HG03460 (cell line): Measurements from ENCODE around the gene FHIP2A.
"Not testable (repeated sequence)": the region's sequence is repeated elsewhere in the genome, so short reads cannot be mapped to it uniquely, and the experiment has no call there.

Experiments used
- ATAC-seq: cut with Tn5 transposase; IDR thresholded peaks from one replicate; pipeline ENCODE4 v1.9.1; 2021; ENCODE audit not compliant: unreplicated experiment

FHIP2A gene

DNA sequence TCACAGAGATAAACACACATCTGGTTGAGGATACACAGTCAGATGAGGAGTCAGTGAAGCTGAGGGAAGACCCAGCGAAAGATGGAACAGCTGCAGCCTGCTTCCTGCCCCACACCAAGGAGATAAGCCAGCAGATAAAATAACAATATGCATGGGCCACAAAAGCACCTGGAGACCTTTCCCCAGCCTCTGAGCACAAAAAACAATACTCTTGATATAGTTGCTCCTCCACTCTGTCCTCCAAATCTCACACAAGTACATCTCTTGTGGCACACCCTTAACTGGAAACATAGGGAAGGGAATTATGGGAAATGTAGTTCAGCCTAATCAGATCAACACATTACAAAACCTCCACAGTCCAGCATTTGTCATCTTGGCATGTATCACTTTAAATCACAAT is 9.7 kb upstream of the FHIP2A start:
- no peak for ATAC-seq

DNA sequence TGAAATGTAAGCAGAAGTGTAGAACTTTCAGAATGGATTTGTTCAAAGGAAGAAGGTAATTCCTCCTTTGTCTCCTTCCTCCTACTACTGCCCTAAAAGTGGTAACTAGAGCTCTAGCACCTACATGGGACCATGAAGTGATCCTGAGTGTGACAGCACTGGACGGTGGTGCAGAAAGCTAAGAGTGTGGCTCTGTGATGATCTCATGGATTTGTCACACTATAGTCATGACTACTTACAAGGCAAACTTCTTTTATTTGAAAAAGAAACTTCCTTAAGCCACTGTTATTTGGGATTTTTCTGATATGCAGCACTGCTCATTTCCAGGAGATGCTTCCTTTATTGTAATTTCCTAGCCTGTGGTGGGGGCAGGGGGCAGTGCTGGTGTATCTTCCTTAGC is 5.8 kb upstream of the FHIP2A start:
- ATAC-seq = no peak

DNA sequence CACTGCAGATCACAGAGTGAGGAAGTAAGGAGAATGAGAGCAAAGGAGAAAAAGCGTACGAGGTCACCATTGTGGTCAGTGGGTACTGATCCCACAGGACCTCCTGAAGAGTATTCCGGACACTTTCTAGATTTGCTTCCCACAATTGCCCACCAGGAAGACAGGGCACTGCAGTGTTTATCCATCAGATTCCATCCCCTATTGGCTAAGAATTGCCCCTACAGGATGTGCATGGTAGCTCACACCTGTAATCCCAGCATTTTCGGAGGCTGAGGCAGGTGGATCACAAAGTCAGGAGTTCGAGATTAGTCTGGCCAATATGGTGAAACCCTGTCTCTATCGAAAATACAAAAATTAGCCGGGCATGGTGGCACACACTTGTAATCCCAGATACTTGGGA is 5.3 kb upstream of the FHIP2A start:
- no peak for ATAC-seq

DNA sequence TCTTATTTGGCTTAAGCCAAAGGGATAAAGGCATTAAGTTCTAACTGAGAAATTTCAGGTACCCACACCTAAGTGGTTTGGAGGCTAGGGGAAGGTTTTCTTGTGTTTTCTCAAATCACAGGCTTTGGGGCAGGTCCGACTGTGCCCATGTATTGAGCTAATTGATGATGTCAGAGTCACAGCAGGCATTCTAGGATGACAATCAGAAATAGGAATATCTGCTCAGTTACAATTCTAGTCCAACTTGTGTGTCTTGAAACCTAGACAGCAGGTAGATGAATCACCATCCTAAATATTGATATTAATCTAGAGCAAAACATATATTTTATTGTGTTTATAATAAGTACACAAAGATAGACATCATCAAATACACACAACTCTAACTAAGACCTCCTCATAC is 2.3 kb upstream of the FHIP2A start:
- no peak for ATAC-seq

DNA sequence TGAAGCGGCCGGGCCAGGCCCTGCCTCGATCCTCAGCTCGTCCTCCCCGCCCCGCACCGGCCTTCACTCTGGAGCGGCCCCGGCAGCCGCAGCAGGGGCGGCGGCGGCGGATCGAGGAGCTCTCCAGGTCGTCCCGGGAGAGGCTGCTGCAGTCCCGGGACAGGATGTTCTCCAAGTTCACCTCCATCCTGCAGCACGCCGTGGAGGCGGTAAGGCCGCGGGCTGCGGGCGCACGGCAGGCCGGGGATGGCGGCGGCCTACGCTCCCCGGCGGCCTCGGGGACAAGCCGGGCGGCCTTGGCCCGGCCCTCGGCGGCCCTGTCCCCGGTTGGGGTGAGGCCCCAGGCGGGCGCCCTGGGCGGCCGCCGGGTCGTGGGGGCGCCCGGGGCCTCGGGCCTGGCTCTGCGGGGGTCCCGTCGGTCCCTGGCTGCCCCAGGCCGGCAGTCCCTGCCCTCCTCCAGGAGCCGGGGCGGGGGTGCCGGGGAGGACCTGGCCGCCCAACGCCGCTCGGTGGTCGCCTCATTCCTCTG is 399 bp downstream of the FHIP2A start:
- ATAC-seq = peak; percentile 35

DNA sequence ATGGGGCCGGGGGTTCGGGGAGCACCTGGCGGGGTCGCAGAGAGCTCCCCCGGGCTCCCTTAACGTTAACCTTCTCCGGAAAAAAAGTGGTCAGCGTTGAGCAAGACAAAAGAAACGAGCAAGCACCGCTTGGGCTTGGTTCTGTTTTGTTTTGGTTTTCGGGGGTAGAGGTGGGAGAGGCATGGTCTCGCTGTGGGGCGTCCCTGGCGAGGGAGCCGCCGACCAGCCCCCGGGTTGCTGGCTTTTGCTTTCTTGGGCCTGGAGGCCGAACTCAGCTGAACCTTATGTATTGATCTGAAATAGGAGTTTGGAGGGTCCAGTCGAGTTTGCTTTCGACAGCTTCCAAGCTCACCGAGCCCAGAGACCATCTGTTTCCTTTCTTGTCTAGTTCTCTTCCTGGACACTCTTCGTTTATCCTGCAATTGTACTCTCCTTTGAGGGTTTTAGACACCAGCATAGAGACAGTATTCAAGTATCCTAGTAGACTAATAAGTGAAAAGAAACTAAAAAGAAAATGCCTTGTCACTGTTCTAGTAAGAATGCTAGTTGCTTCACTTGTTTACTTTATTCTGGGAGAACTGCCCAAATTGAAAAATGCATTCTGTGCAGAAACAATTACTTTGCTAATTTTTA is 980 bp downstream of the FHIP2A start:
- peak; percentile 25 for ATAC-seq

DNA sequence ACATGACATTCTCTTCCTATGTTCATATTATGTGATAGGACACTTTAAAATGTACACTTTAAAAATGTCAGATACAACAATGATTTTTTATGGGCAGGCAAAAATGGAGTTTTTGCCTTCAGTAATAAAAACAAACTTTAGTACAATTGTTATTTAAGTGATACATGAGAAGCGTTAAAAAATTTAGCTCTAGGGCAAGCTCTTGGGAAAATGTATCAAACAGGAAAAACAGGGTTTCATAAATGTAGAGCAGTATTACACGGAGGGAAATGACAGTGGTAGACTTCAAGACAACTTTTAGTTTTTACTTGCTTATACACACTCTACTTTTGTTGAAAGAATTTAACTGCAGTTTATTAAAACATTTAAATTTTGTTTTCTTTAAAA is 1.5 kb downstream of the FHIP2A start:
- ATAC-seq = no peak

DNA sequence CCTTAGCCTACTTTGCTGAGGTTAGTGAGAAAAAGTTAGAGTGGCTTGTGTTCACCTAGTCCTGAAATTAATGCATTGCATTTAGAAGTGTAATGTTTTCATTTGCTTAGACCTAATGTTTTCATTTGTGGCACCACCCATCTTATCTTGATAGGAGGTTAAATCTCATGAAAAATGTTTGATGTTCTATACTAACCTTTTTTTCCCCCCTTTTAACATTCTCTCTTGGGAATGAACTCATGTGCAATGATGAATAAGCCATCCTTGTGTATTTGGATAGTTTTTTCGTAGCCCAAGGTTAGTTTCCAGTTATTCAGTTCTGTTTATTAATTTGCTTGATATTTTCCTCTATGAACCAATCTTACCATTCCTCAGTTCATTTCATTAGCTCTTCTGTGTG is 2.8 kb downstream of the FHIP2A start:
- ATAC-seq = no peak

DNA sequence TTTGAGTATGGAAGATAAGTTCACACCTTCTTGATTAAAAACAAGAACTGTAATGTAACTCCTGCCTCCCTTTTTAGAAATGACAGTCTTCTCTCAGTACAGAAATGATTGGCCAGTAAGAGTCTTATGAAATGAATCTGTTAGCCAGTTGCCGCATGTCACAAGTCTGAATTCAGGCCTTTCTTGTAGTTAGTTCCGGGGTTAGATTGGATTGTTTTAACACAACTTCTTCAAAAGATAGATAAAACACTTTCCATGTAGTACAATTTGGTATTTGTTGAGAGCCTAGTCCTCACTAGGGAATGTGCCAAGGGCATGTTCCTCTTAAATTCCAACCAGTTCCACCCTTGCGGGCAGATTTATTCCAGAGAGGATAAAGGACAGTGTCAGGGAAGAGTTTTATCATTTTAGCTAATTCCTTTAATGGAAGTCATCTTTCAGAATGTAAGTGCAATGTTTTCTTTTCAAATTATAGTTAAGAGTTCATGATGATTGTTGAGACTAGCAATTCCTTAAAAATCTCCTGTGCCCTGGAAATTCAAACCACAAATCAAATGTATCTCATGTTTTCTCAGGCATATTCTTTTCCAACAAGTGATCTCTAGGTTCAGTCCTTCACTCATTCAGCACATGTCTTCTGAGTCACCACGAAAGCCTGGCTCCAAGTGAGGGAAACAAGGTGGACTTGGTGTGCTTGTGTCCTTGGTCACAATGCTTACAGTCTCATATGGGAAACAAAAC is 4.1 kb downstream of the FHIP2A start:
- ATAC-seq = peak; percentile 49

DNA sequence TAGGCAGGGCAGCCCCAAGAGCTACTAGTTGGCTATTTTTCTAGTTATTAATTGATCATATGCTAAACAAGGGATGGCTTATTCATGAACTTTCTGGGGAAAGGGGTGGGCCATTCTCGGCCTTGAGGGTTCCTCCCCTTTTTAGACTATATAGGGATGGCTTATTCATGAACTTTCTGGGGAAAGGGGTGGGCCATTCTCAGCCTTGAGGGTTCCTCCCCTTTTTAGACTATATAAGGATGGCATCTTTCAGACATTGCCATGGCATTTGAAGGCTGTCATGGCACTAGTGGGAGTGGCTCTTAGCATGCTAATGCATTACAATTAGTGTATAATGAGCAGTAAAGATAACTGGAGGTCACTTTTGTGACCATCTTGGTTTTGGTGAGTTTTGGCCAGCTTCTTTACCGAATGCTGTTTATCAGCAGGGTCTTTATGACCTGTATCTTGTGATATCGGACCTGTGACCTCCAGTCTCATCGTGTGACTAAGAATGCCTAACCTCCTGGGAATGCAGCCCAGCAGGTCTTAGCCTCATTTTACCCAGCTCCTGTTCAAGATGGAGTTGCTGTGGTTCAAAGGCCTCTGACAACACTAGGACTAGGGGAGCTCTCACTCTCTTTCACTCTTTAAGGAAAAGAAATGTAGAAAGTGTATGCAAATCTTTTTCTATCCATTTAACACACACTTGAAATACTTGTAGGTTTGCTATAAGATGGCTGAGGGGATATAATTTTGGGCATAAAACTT is 7.8 kb downstream of the FHIP2A start:
- ATAC-seq = no peak

DNA sequence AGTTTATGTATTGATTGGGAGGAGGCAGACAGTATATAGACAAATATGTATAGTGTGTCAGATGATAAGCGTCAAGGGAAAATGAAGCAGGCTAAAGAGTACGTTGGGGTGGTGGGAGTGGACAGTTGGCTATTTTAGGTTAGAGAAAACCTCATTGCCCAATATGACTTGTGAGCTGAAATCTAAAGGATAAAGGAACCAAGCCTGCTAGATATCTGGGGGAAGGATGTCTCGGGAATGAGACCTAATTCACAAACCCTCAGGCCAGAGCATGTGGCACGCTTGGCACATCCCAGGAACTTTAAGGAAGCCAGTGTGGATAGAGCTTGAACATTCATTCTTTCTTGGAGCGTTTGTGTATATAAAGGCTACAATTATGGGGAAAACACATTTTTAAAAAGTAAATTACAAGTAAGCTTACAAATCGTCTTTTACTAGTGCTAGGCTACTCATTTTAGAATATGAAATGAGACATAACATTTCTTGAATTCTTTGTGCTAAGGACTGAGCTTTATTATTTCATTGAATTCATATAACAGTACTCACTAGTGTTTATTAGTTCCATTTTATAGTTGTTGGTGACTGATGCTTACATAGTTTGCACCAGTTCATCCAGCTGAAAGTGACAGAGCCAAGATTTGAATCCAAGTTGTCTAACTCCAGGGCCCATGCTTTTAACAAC is 9.7 kb downstream of the FHIP2A start:
- ATAC-seq = no peak

DNA sequence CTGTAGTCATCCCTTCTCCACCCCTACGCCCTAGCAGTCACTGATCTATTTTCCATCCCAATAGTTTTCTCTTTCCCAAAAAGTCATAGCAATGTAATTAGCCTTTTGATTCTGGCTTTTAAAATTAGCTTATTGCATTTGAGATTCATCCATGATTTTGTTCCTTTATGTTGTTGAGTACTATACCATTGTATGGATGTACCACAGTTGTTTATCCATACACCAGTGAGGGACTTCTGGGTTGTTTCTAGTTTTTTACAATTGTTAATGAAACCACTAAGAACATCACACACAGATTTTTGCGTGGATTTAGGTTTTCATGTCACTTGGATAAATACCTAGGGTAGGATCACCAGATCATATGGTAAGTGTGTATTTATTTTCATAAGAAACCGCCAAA is 16.1 kb downstream of the FHIP2A start:
- no peak for ATAC-seq

DNA sequence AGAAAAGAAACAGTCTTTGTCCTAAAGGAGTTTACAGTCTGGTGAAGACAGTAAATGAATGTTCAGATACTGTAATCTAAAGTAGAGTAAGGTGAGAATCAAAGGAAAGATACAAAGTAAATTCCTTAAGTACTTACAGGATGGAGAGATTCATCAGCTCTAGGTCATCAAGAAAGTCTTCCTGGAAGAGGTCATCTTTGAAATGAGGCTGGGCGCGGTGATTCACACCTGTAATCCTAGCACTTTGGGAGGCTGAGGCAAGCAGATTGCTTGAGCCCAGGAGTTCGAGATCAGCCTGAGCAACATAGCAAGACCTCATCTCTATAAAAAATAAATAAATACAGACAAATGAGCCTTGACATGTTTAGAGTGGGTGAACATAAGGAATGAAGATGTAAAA is 18.3 kb downstream of the FHIP2A start:
- no peak for ATAC-seq

DNA sequence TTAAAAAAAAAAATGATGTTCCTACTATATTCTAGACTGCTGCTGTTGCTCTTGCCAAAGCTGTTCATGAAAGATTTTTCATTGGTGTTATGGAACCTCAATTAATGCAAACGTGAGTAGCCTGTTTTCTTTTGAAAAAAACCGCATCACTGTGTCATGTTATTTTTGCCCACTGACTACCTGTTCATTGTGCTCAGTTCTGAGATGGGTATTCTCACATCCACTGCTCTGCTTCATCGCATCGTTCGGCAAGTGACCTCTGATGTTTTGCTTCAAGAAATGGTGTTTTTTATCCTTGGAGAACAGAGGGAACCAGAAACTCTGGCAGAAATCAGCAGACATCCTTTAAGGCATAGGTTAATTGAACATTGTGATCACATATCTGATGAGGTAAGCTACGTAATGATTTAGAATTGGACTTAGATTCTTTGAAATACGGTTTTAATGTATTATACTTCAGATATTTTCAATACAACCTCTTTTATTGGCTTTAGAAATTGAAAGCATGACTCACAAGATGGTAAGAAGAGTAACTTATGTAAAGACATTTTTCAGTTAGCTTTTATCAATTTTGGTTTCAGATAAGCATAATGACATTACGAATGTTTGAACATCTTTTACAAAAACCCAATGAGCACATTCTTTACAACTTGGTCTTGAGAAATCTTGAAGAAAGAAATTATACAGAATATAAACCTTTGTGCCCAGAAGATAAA is 24.6 kb downstream of the FHIP2A start:
- ATAC-seq = no peak

DNA sequence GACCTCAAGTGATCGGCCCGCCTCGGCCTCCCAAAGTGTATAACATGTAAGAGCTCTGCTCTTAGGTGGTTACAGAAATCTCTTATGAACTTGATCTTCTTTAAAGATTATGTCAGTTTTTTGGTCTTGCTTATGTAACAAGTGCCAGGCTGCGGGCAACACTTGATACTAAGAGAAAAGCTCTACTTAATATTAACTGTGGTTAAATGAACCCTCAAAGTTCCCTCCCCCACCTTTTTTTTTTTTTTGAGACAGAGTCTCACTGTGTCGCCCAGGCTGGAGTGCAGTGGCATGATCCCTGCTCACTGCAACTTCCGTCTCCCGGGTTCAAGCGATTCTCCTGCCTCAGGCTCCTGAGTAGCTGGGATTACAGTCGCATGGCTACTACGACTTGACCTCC is 25.9 kb downstream of the FHIP2A start:
- not testable (repeated sequence) for ATAC-seq

DNA sequence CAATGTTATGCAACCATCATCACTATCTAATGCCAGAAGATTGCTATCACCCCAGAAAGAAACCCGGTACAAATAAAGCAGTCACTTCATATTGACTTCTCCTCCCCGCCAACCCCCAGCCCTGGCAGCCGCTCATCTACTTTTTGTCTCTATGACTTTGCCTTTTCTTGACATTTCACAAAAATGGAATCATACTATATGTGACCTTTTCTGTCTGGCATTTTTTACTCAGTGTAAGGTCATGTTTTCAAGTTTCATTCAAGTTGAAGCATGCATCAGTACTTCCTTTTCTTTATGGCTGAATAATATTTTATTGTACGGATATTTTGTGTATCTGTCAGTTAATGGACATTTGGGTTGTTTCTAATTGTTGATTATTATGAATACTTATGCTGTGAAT is 28.1 kb downstream of the FHIP2A start:
- ATAC-seq = no peak

DNA sequence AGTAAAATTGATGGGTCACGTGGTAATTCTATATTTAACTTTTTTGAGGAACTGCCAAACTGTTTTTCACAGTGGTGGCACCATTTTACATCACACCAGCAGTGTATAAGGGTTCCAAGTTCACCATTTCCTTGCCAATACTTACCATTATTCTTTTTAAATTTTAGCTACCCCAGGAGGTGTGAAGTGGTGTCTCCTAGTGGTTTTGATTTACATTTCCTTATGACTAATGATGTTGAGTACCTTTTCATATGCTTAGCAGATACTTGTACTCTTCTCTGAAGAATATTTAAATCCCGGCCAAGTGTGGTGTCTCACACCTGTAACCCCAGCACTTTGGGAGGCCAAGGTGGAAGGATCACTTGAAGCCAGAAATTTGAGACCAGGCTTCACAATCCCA is 28.5 kb downstream of the FHIP2A start:
- ATAC-seq = no peak

DNA sequence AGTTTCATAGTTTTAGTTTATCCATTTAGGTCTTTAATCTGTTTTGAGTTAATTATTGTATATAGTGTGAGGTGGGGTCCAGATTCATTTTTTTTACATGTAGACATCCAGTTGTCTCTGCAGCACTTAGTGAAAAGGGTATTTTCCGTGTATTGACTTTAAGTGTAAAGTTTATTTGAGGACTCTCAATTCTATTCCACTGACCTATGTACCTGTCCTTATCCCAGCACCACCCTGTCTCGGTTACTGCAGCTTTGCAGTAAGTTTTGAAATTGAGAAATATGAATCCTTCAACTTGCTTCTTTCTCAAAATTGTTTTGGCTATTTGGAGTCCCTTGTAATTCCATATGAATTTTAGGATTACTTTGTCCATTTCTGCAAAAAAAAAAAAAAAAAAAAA is 29.8 kb downstream of the FHIP2A start:
- no peak for ATAC-seq

DNA sequence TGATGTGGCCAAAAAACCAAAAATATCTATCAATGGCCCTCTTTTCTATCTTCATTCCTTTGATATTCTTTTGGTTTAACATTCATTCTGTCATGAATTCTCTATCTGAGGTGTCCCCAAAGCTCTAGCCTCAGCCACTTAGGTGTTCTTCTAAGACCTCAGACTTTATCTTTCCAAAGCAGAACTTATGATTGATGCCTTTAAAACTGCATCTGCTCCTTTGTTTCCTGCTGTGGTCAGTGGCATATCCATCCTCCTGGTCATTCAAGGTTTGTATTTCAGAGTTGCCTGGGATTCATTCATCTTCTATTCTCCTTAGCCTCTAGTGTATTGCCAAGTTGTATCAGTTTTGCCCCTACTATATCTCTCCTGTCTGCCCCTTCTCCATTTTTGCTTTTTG is 30.6 kb downstream of the FHIP2A start:
- ATAC-seq = no peak

DNA sequence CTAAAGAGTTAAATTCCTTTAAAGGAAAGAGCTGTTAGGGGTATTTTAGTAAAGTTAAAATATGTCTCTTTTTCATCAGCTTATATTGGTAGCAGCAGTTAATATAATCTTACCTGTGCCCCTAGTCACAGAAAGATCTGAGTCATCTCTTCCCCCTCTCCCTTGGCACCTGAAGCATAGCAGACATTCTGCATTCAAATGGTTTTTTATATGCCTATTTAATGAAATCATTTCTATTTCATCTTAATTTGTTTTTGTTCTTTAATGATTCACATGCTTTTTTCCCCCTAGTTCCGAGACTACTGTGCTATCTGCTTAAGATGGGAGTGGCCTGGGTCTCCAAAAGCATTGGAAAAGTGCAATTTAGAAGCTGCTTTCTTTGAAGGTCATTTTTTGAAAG is 33.3 kb downstream of the FHIP2A start:
- ATAC-seq = no peak
